ENCODE measurements around the gene MYO1B. TPM values are rescaled to one million over a fixed set of nuclear protein-coding genes. Genes with fewer than 3 reads are reported as not detected.

MYO1B gene
- polyA plus RNA-seq, 2 donors: 12.9 to 25.6 TPM

GRCh38 chr2:191374366-191374765, 129.2 kb downstream of the MYO1B start:
- Histone ChIP-seq H3K27ac (ENCODE audit: low read depth in 2 of 2, low read length in 1 of 2) (no peak overlapping the region), H3K4me3 (ENCODE audit: low read depth in 1 of 2, low read length in 2 of 2) (no peak overlapping the region), H3K9me3 (ENCODE audit: control insufficient read depth in 2 of 2, insufficient read depth in 1 of 2, low read depth in 1 of 2, low read length in 1 of 2) (no peaks in the 10 kb centered on the region), H3K36me3 (ENCODE audit: control insufficient read depth in 2 of 2, insufficient read depth in 2 of 2, low read length in 1 of 2) (no peaks in the 10 kb centered on the region), H3K27me3 (ENCODE audit: control insufficient read depth in 1 of 2, insufficient read depth in 2 of 2, low read length in 2 of 2) (no peaks in the 10 kb centered on the region), H3K4me1 (ENCODE audit: control insufficient read depth in 2 of 2, insufficient read depth in 2 of 2, low read length in 1 of 2) (no peaks in the 10 kb centered on the region)
- 91 to 92% methylated on average over 4 of the region's 4 CpGs for WGBS, 2 donors

DNA sequence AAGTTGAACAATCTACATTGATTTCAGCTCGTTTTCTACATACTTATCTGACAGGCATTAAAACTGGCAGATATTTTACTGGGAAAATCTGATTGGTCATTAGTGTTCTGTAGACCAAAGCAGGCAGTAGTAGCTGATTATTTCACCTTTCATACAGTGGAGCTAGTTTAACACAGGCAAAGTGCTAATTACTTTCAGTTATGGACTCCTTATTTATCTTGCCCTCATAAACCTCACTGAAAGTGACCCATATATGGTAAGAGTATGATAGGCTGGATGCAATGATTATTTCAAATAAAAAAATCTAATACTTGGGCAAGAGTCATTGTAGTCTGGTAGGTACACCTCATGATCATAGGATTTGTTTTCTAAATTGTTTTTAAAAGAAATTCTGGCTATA, 129.7 kb downstream of the MYO1B start:
- Histone ChIP-seq H3K4me1 (ENCODE audit: control insufficient read depth in 2 of 2, insufficient read depth in 2 of 2, low read length in 1 of 2) (no peaks in the 10 kb centered on the region), H3K9me3 (ENCODE audit: control insufficient read depth in 2 of 2, insufficient read depth in 1 of 2, low read depth in 1 of 2, low read length in 1 of 2) (no peaks in the 10 kb centered on the region), H3K27ac (ENCODE audit: low read depth in 2 of 2, low read length in 1 of 2) (no peak overlapping the region), H3K27me3 (ENCODE audit: control insufficient read depth in 1 of 2, insufficient read depth in 2 of 2, low read length in 2 of 2) (no peaks in the 10 kb centered on the region), H3K36me3 (ENCODE audit: control insufficient read depth in 2 of 2, insufficient read depth in 2 of 2, low read length in 1 of 2) (no peaks in the 10 kb centered on the region), H3K4me3 (ENCODE audit: low read depth in 1 of 2, low read length in 2 of 2) (no peak overlapping the region)
- WGBS, 2 donors: 83 to 84% methylated on average over 1 of the region's 1 CpG

DNA sequence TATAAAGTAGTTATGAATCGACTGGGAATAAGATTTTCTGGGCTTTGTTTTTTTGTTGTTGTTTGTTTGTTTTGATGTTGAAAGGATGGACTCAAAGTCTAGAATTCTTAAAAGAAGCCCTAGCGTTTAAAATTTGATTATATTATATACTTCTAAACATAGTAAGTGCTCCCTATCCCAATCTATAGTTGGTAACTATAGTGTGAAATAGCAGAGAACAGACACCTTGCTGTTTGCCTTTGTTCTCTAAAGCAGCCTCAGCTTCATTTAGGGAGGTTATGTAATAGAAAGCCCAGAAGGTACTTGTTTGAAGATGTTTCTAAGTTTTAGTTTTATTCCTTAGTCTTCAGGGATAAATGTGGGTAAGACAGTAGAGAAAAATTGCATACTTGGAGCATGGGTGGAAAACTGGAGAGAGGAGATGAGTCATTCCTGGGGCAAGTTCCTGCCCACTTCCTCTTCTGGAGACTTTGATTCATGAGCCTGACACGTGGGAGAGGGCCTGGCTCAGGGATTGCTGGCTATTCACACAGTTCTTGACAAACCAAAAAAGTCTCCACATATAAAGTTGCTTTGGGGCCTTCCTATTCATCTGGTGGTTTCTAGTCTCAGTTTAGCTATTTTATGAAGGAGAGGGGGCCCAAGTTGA, 131.9 kb downstream of the MYO1B start:
- WGBS, 2 donors: 45 to 48% methylated on average over 3 of the region's 3 CpGs
- no peaks in the 10 kb centered on the region for H3K9me3 ChIP-seq (ENCODE audit: control insufficient read depth in 2 of 2, insufficient read depth in 1 of 2, low read depth in 1 of 2, low read length in 1 of 2)
- H3K27ac ChIP-seq (ENCODE audit: low read depth in 2 of 2, low read length in 1 of 2): peak overlapping the region in 1 of 2 donors; percentile 31
- no peak overlapping the region for H3K4me3 ChIP-seq (ENCODE audit: low read depth in 1 of 2, low read length in 2 of 2)
- no peaks in the 10 kb centered on the region for H3K27me3 ChIP-seq (ENCODE audit: control insufficient read depth in 1 of 2, insufficient read depth in 2 of 2, low read length in 2 of 2)
- no peaks in the 10 kb centered on the region for H3K36me3 ChIP-seq (ENCODE audit: control insufficient read depth in 2 of 2, insufficient read depth in 2 of 2, low read length in 1 of 2)
- H3K4me1 ChIP-seq (ENCODE audit: control insufficient read depth in 2 of 2, insufficient read depth in 2 of 2, low read length in 1 of 2): no peaks in the 10 kb centered on the region

DNA sequence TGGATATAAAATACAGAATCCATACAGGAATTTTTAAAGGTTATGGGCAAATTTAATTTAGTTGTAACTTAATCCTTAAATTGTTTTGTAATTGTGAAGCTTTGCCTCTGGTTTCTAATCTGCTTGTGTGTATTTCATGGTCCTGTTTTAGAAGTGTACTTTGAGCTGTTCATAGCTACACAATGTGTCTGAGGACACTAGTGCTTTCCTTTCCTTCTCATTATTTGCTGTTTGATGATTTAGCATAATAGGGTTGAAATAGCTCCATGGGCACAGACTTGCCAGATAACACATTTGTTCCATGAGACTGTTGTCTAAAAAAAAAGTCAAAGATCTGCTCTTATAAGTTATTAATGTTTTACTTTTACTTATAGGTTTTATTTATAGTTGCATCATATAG, 134.2 kb downstream of the MYO1B start:
- no peaks in the 10 kb centered on the region for H3K27me3 ChIP-seq (ENCODE audit: control insufficient read depth in 1 of 2, insufficient read depth in 2 of 2, low read length in 2 of 2)
- H3K27ac ChIP-seq (ENCODE audit: low read depth in 2 of 2, low read length in 1 of 2): no peak overlapping the region
- no peaks in the 10 kb centered on the region for H3K4me1 ChIP-seq (ENCODE audit: control insufficient read depth in 2 of 2, insufficient read depth in 2 of 2, low read length in 1 of 2)
- no peaks in the 10 kb centered on the region for H3K36me3 ChIP-seq (ENCODE audit: control insufficient read depth in 2 of 2, insufficient read depth in 2 of 2, low read length in 1 of 2)
- no peak overlapping the region for H3K4me3 ChIP-seq (ENCODE audit: low read depth in 1 of 2, low read length in 2 of 2)
- H3K9me3 ChIP-seq (ENCODE audit: control insufficient read depth in 2 of 2, insufficient read depth in 1 of 2, low read depth in 1 of 2, low read length in 1 of 2): no peaks in the 10 kb centered on the region

GRCh38 chr2:191382801-191383200, 137.6 kb downstream of the MYO1B start:
- H3K27ac ChIP-seq (ENCODE audit: low read depth in 2 of 2, low read length in 1 of 2): no peak overlapping the region
- no peak overlapping the region for H3K4me3 ChIP-seq (ENCODE audit: low read depth in 1 of 2, low read length in 2 of 2)
- WGBS, 2 donors: 30 to 36% methylated on average over 1 of the region's 1 CpG
- H3K4me1 ChIP-seq (ENCODE audit: control insufficient read depth in 2 of 2, insufficient read depth in 2 of 2, low read length in 1 of 2): no peaks in the 10 kb centered on the region
- no peaks in the 10 kb centered on the region for H3K9me3 ChIP-seq (ENCODE audit: control insufficient read depth in 2 of 2, insufficient read depth in 1 of 2, low read depth in 1 of 2, low read length in 1 of 2)
- no peaks in the 10 kb centered on the region for H3K36me3 ChIP-seq (ENCODE audit: control insufficient read depth in 2 of 2, insufficient read depth in 2 of 2, low read length in 1 of 2)
- H3K27me3 ChIP-seq (ENCODE audit: control insufficient read depth in 1 of 2, insufficient read depth in 2 of 2, low read length in 2 of 2): no peaks in the 10 kb centered on the region

DNA sequence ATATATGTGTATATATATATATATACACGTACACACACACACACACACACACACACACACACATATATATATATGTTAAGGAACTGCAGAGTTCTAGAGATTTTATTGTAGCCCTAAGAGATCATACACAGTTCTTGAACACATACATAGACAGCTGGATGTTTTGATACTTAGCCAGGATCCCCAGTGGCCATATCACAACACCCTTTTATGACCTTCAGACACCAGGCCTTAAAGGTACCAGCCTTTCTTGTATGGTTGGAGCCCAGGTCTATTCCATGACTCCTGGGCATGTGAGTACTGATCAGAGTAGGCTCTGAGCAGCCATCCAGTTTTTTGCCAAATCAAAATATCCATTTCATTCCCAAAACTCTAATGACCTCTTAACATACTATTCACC, 138.3 kb downstream of the MYO1B start:
- no peaks in the 10 kb centered on the region for H3K9me3 ChIP-seq (ENCODE audit: control insufficient read depth in 2 of 2, insufficient read depth in 1 of 2, low read depth in 1 of 2, low read length in 1 of 2)
- H3K36me3 ChIP-seq (ENCODE audit: control insufficient read depth in 2 of 2, insufficient read depth in 2 of 2, low read length in 1 of 2): no peaks in the 10 kb centered on the region
- no peak overlapping the region for H3K27ac ChIP-seq (ENCODE audit: low read depth in 2 of 2, low read length in 1 of 2)
- no peaks in the 10 kb centered on the region for H3K4me1 ChIP-seq (ENCODE audit: control insufficient read depth in 2 of 2, insufficient read depth in 2 of 2, low read length in 1 of 2)
- no peak overlapping the region for H3K4me3 ChIP-seq (ENCODE audit: low read depth in 1 of 2, low read length in 2 of 2)
- WGBS, 2 donors: 20 to 60% methylated on average over 1 of the region's 1 CpG
- no peaks in the 10 kb centered on the region for H3K27me3 ChIP-seq (ENCODE audit: control insufficient read depth in 1 of 2, insufficient read depth in 2 of 2, low read length in 2 of 2)

- WGBS, 2 donors: 63 to 79% methylated on average over 2 of the region's 2 CpGs
- Histone ChIP-seq H3K4me3 (ENCODE audit: low read depth in 1 of 2, low read length in 2 of 2) (no peak overlapping the region), H3K9me3 (ENCODE audit: control insufficient read depth in 2 of 2, insufficient read depth in 1 of 2, low read depth in 1 of 2, low read length in 1 of 2) (no peaks in the 10 kb centered on the region), H3K27ac (ENCODE audit: low read depth in 2 of 2, low read length in 1 of 2) (no peak overlapping the region), H3K27me3 (ENCODE audit: control insufficient read depth in 1 of 2, insufficient read depth in 2 of 2, low read length in 2 of 2) (no peaks in the 10 kb centered on the region), H3K4me1 (ENCODE audit: control insufficient read depth in 2 of 2, insufficient read depth in 2 of 2, low read length in 1 of 2) (no peaks in the 10 kb centered on the region), H3K36me3 (ENCODE audit: control insufficient read depth in 2 of 2, insufficient read depth in 2 of 2, low read length in 1 of 2) (peaks cover 0 to 3% of the 10 kb centered on the region in 2 donors)
Measured at GRCh38 chr2:191384829-191385228, 139.6 kb downstream of the MYO1B start.

- Histone ChIP-seq H3K4me3 (ENCODE audit: low read depth in 1 of 2, low read length in 2 of 2) (no peak overlapping the region), H3K9me3 (ENCODE audit: control insufficient read depth in 2 of 2, insufficient read depth in 1 of 2, low read depth in 1 of 2, low read length in 1 of 2) (no peaks in the 10 kb centered on the region), H3K4me1 (ENCODE audit: control insufficient read depth in 2 of 2, insufficient read depth in 2 of 2, low read length in 1 of 2) (no peaks in the 10 kb centered on the region), H3K36me3 (ENCODE audit: control insufficient read depth in 2 of 2, insufficient read depth in 2 of 2, low read length in 1 of 2) (peaks cover 0 to 3% of the 10 kb centered on the region in 2 donors), H3K27ac (ENCODE audit: low read depth in 2 of 2, low read length in 1 of 2) (no peak overlapping the region), H3K27me3 (ENCODE audit: control insufficient read depth in 1 of 2, insufficient read depth in 2 of 2, low read length in 2 of 2) (no peaks in the 10 kb centered on the region)
- WGBS, 2 donors: 72 to 78% methylated on average over 6 of the region's 6 CpGs
Measured at GRCh38 chr2:191385416-191386160, 140.4 kb downstream of the MYO1B start.

GRCh38 chr2:191386938-191387536, 141.8 kb downstream of the MYO1B start:
- no peaks in the 10 kb centered on the region for H3K9me3 ChIP-seq (ENCODE audit: control insufficient read depth in 2 of 2, insufficient read depth in 1 of 2, low read depth in 1 of 2, low read length in 1 of 2)
- no peak overlapping the region for H3K4me3 ChIP-seq (ENCODE audit: low read depth in 1 of 2, low read length in 2 of 2)
- 86% methylated on average over 7 of the region's 7 CpGs for WGBS, 2 donors
- H3K27ac ChIP-seq (ENCODE audit: low read depth in 2 of 2, low read length in 1 of 2): no peak overlapping the region
- H3K27me3 ChIP-seq (ENCODE audit: control insufficient read depth in 1 of 2, insufficient read depth in 2 of 2, low read length in 2 of 2): no peaks in the 10 kb centered on the region
- no peaks in the 10 kb centered on the region for H3K4me1 ChIP-seq (ENCODE audit: control insufficient read depth in 2 of 2, insufficient read depth in 2 of 2, low read length in 1 of 2)
- peaks cover 5% of the 10 kb centered on the region in 2 donors for H3K36me3 ChIP-seq (ENCODE audit: control insufficient read depth in 2 of 2, insufficient read depth in 2 of 2, low read length in 1 of 2)
